ENCODE measurements around the gene KIRREL1. TPM values are rescaled to one million over a fixed set of nuclear protein-coding genes. Genes with fewer than 3 reads are reported as not detected.

KIRREL1 gene
- total and polyA plus RNA-seq, 4 donors = 15.3 to 102 (median 69.1) TPM

- Histone ChIP-seq H3K27me3 (ENCODE audit: control insufficient read depth in 1 of 2, insufficient read depth in 2 of 2, low read length in 1 of 2) (no peaks in the 10 kb centered on the region), H3K27ac (ENCODE audit: low read depth in 1 of 2, low read length in 2 of 2) (peak overlapping the region; percentile 90 to 99), H3K4me1 (ENCODE audit: control insufficient read depth in 1 of 2, insufficient read depth in 2 of 2, low read length in 2 of 2) (peaks cover 6 to 25% of the 10 kb centered on the region in 2 donors), H3K4me3 (ENCODE audit: low read length in 2 of 2) (no peak overlapping the region), H3K36me3 (ENCODE audit: control insufficient read depth in 1 of 2, insufficient read depth in 2 of 2, low read length in 1 of 2) (no peaks in the 10 kb centered on the region), H3K9me3 (ENCODE audit: control insufficient read depth, low read length) (no peaks in the 10 kb centered on the region)
- intact Hi-C loops (cut with DNase I) = loop anchor here in 1 of 2 donors (2.0 kb wide), 1 partner anchor 14 kb away; no protein-coding TSS in a partner anchor
- ATAC-seq (ENCODE audit: low FRiP score) (no peak), DNase-seq (no peak)
- 49 to 58% methylated on average over 7 of the region's 7 CpGs for WGBS, 2 donors
These were observed 13.7 kb downstream of the KIRREL1 start for GRCh38 chr1:158007180-158007579.

- Histone ChIP-seq H3K4me3 (ENCODE audit: low read length in 2 of 2) (no peak overlapping the region), H3K4me1 (ENCODE audit: control insufficient read depth in 1 of 2, insufficient read depth in 2 of 2, low read length in 2 of 2) (peaks cover 6 to 25% of the 10 kb centered on the region in 2 donors), H3K27ac (ENCODE audit: low read depth in 1 of 2, low read length in 2 of 2) (peak overlapping the region; percentile 90 to 99), H3K9me3 (ENCODE audit: control insufficient read depth, low read length) (no peaks in the 10 kb centered on the region), H3K27me3 (ENCODE audit: control insufficient read depth in 1 of 2, insufficient read depth in 2 of 2, low read length in 1 of 2) (no peaks in the 10 kb centered on the region), H3K36me3 (ENCODE audit: control insufficient read depth in 1 of 2, insufficient read depth in 2 of 2, low read length in 1 of 2) (no peaks in the 10 kb centered on the region)
- intact Hi-C loops (cut with DNase I) = loop anchor here in 1 of 2 donors (2.0 kb wide), 1 partner anchor 13 kb away; no protein-coding TSS in a partner anchor
- 16 to 23% methylated on average over 14 to 15 of the region's 15 CpGs for WGBS, 2 donors
- DNase-seq (no peak), ATAC-seq (ENCODE audit: low FRiP score) (no peak)
These were observed 14.4 kb downstream of the KIRREL1 start for GRCh38 chr1:158007667-158008386.

- Histone ChIP-seq H3K36me3 (ENCODE audit: control insufficient read depth in 1 of 2, insufficient read depth in 2 of 2, low read length in 1 of 2) (no peaks in the 10 kb centered on the region), H3K27ac (ENCODE audit: low read depth in 1 of 2, low read length in 2 of 2) (peak overlapping the region; percentile 90 to 99), H3K27me3 (ENCODE audit: control insufficient read depth in 1 of 2, insufficient read depth in 2 of 2, low read length in 1 of 2) (no peaks in the 10 kb centered on the region), H3K9me3 (ENCODE audit: control insufficient read depth, low read length) (no peaks in the 10 kb centered on the region), H3K4me1 (ENCODE audit: control insufficient read depth in 1 of 2, insufficient read depth in 2 of 2, low read length in 2 of 2) (peaks cover 8 to 20% of the 10 kb centered on the region in 2 donors), H3K4me3 (ENCODE audit: low read length in 2 of 2) (no peak overlapping the region)
- WGBS, 2 donors = 48 to 52% methylated on average over 6 of the region's 6 CpGs
- DNase-seq (no peak), ATAC-seq (ENCODE audit: low FRiP score) (no peak)
- intact Hi-C loops (cut with DNase I) = no loop called here
These were observed 15.2 kb downstream of the KIRREL1 start for GRCh38 chr1:158008630-158009029.

GRCh38 chr1:158011714-158012113 is 18.3 kb downstream of the KIRREL1 start:
- intact Hi-C loops (cut with DNase I) = no loop called here
- Histone ChIP-seq H3K36me3 (ENCODE audit: control insufficient read depth in 1 of 2, insufficient read depth in 2 of 2, low read length in 1 of 2) (no peaks in the 10 kb centered on the region), H3K4me3 (ENCODE audit: low read length in 2 of 2) (no peak overlapping the region), H3K9me3 (ENCODE audit: control insufficient read depth, low read length) (no peaks in the 10 kb centered on the region), H3K27me3 (ENCODE audit: control insufficient read depth in 1 of 2, insufficient read depth in 2 of 2, low read length in 1 of 2) (no peaks in the 10 kb centered on the region), H3K4me1 (ENCODE audit: control insufficient read depth in 1 of 2, insufficient read depth in 2 of 2, low read length in 2 of 2) (peaks cover 10 to 17% of the 10 kb centered on the region in 2 donors), H3K27ac (ENCODE audit: low read depth in 1 of 2, low read length in 2 of 2) (peak overlapping the region; percentile 87 to 99)
- ATAC-seq (ENCODE audit: low FRiP score) (peak; percentile 7), DNase-seq (peak in 1 of 2 donors; percentile 60)
- 11 to 18% methylated on average over 4 to 5 of the region's 5 CpGs for WGBS, 2 donors

- Histone ChIP-seq H3K27ac (ENCODE audit: low read depth in 1 of 2, low read length in 2 of 2) (peak overlapping the region; percentile 72 to 95), H3K36me3 (ENCODE audit: control insufficient read depth in 1 of 2, insufficient read depth in 2 of 2, low read length in 1 of 2) (no peaks in the 10 kb centered on the region), H3K4me3 (ENCODE audit: low read length in 2 of 2) (peak overlapping the region in 1 of 2 donors; percentile 54), H3K9me3 (ENCODE audit: control insufficient read depth, low read length) (no peaks in the 10 kb centered on the region), H3K4me1 (ENCODE audit: control insufficient read depth in 1 of 2, insufficient read depth in 2 of 2, low read length in 2 of 2) (peaks cover 10 to 18% of the 10 kb centered on the region in 2 donors), H3K27me3 (ENCODE audit: control insufficient read depth in 1 of 2, insufficient read depth in 2 of 2, low read length in 1 of 2) (no peaks in the 10 kb centered on the region)
- WGBS, 2 donors = 6 to 8% methylated on average over 11 to 12 of the region's 12 CpGs
- no peak for DNase-seq
- ATAC-seq (ENCODE audit: low FRiP score) = no peak
- intact Hi-C loops (cut with DNase I) = no loop called here
These were observed 20.6 kb downstream of the KIRREL1 start for GRCh38 chr1:158013840-158014730.

GRCh38 chr1:158014731-158015320 is 21.4 kb downstream of the KIRREL1 start:
- no peak for DNase-seq
- WGBS, 2 donors = 17 to 25% methylated on average over 6 of the region's 6 CpGs
- H3K27ac ChIP-seq (ENCODE audit: low read depth in 1 of 2, low read length in 2 of 2) = peak overlapping the region; percentile 72 to 84
- H3K9me3 ChIP-seq (ENCODE audit: control insufficient read depth, low read length) = no peaks in the 10 kb centered on the region
- ATAC-seq (ENCODE audit: low FRiP score) = no peak
- peak overlapping the region in 1 of 2 donors; percentile 54 for H3K4me3 ChIP-seq (ENCODE audit: low read length in 2 of 2)
- peaks cover 5 to 13% of the 10 kb centered on the region in 2 donors for H3K4me1 ChIP-seq (ENCODE audit: control insufficient read depth in 1 of 2, insufficient read depth in 2 of 2, low read length in 2 of 2)
- no peaks in the 10 kb centered on the region for H3K36me3 ChIP-seq (ENCODE audit: control insufficient read depth in 1 of 2, insufficient read depth in 2 of 2, low read length in 1 of 2)
- no peaks in the 10 kb centered on the region for H3K27me3 ChIP-seq (ENCODE audit: control insufficient read depth in 1 of 2, insufficient read depth in 2 of 2, low read length in 1 of 2)
- intact Hi-C loops (cut with DNase I) = no loop called here

GRCh38 chr1:158016651-158017335 is 23.3 kb downstream of the KIRREL1 start:
- Histone ChIP-seq H3K27me3 (ENCODE audit: control insufficient read depth in 1 of 2, insufficient read depth in 2 of 2, low read length in 1 of 2) (no peaks in the 10 kb centered on the region), H3K36me3 (ENCODE audit: control insufficient read depth in 1 of 2, insufficient read depth in 2 of 2, low read length in 1 of 2) (no peaks in the 10 kb centered on the region), H3K4me3 (ENCODE audit: low read length in 2 of 2) (no peak overlapping the region), H3K27ac (ENCODE audit: low read depth in 1 of 2, low read length in 2 of 2) (peak overlapping the region; percentile 69), H3K9me3 (ENCODE audit: control insufficient read depth, low read length) (no peaks in the 10 kb centered on the region), H3K4me1 (ENCODE audit: control insufficient read depth in 1 of 2, insufficient read depth in 2 of 2, low read length in 2 of 2) (peaks cover 8 to 15% of the 10 kb centered on the region in 2 donors)
- intact Hi-C loops (cut with DNase I) = no loop called here
- no peak for DNase-seq
- ATAC-seq (ENCODE audit: low FRiP score) = no peak
- WGBS, 2 donors = 48 to 57% methylated on average over 10 of the region's 10 CpGs

Measured in aorta (tissue), 5 donors.